HCT116 (cell line): ENCODE results near the gene BRSK2. TPM values are rescaled to one million over a fixed set of nuclear protein-coding genes. Genes with fewer than 3 reads are reported as not detected.

Experiments used
- ATAC-seq: fragments of 200-7000 bp; cut with Tn5 transposase; 2 replicates; pipeline ENCODE4 v1.9.1; 2020; ENCODE audit warnings: mild to moderate bottlenecking, moderate library complexity
- BruUV-seq: library from RNA; stranded (reverse); fragments of 400-500 nt; replicated peaks from 2 replicates; lab custom pipeline; 2021; lab: Mats Ljungman, UMichigan
- CTCF ChIA-PET: fragments of 300-600 bp; sonication (Branson Sonifier 250); formaldehyde crosslinking; loops from one replicate; lab custom pipeline; 2021; ENCODE audit warnings: antibody characterized with exemption; lab: Charles Lee
- POLR2A ChIA-PET: fragments of 300-600, 350-600 bp; sonication (Branson Sonifier 250); formaldehyde crosslinking; loops from one replicate; lab custom pipeline; 2021; ENCODE audit warnings: antibody characterized with exemption; lab: Charles Lee
- RAD21 ChIA-PET, 2 experiments: fragments of 300-600 bp; sonication (Branson Sonifier 250); formaldehyde crosslinking; loops; one replicate each; lab custom pipeline; 2023; ENCODE audit warnings: low total read pairs in 2 of 2; ENCODE audit not compliant: uncharacterized antibody in 2 of 2, unreplicated experiment in 2 of 2, low non-redundant PET in 1 of 2; lab: Charles Lee
- DNase-seq: peaks from one replicate; pipeline ENCODE4 v3.0.0-alpha.2; 2010; ENCODE audit warnings: low read depth, low spot score
- H2AFZ ChIP-seq: fragments of 200-600 bp; shearing (Covaris generic), sonication (generic); 2 replicates; pipeline ENCODE4 v1.6.1; 2017; ENCODE audit warnings: low read depth, mixed run types, mixed read lengths, antibody characterized with exemption, low read length; ENCODE audit not compliant: poor library complexity, severe bottlenecking
- H3K27ac ChIP-seq: 2 replicates; pipeline ENCODE4 v1.5.1; 2012; ENCODE audit warnings: low read depth, low read length
- H3K27me3 ChIP-seq: fragments of 200-600 bp; sonication (generic); 2 replicates; pipeline ENCODE4 v1.6.1; 2016; ENCODE audit warnings: mixed run types, low read length, mixed read lengths; ENCODE audit not compliant: insufficient read depth
- H3K36me3 ChIP-seq, 2 experiments: fragments of 200-500 bp in 1 of 2; fragments of 200-600 bp in 1 of 2; sonication (Bioruptor generic) in 1 of 2; sonication (generic) in 1 of 2; 2 replicates each; pipeline versions ENCODE4 v1.5.1 to v1.6.1; 2014 to 2016; ENCODE audit warnings: low read length in 2 of 2, inconsistent platforms in 1 of 2, mixed read lengths in 1 of 2, mixed run types in 1 of 2; ENCODE audit not compliant: insufficient read depth in 2 of 2, control insufficient read depth in 1 of 2
- H3K4me1 ChIP-seq, 2 experiments: fragments of 200-600 bp in 1 of 2; sonication (generic) in 1 of 2; 2 replicates each; pipeline versions ENCODE4 v1.5.1 to v1.6.1; 2012 to 2017; ENCODE audit warnings: low read length in 2 of 2, inconsistent platforms in 1 of 2, mild to moderate bottlenecking in 1 of 2, mixed read lengths in 1 of 2, mixed run types in 1 of 2, moderate library complexity in 1 of 2; ENCODE audit not compliant: insufficient read depth in 2 of 2, control insufficient read depth in 1 of 2
- H3K4me2 ChIP-seq: fragments of 200-600 bp; sonication (generic); 2 replicates; pipeline ENCODE4 v1.6.1; 2017; ENCODE audit warnings: mixed run types, low read length, mixed read lengths
- H3K4me3 ChIP-seq, 2 experiments: fragments of 200-600 bp in 1 of 2; sonication (generic) in 1 of 2; replicated peaks in 1 of 2; 2 replicates each; pipeline ENCODE4 v1.5.1; 2011 to 2016; ENCODE audit warnings: low read length in 2 of 2, control low read depth in 1 of 2, low read depth in 1 of 2, mild to moderate bottlenecking in 1 of 2, mixed read lengths in 1 of 2, mixed run types in 1 of 2
- H3K79me2 ChIP-seq: fragments of 200-600 bp; sonication (generic); 2 replicates; pipeline ENCODE4 v1.6.1; 2017; ENCODE audit warnings: mild to moderate bottlenecking, mixed run types, low read length, moderate library complexity, mixed read lengths; ENCODE audit not compliant: insufficient read depth
- H3K9ac ChIP-seq: fragments of 200-600 bp; sonication (generic); 2 replicates; pipeline ENCODE4 v1.6.1; 2016; ENCODE audit warnings: low read length, mixed read lengths
- H3K9me2 ChIP-seq: fragments of 200-600 bp; sonication (generic), shearing (Covaris generic); 2 replicates; pipeline ENCODE4 v1.6.1; 2017; ENCODE audit warnings: mixed run types, mild to moderate bottlenecking, moderate library complexity; ENCODE audit not compliant: insufficient read depth
- H3K9me3 ChIP-seq, 2 experiments: fragments of 200-500 bp in 1 of 2; fragments of 200-600 bp in 1 of 2; sonication (Bioruptor generic) in 1 of 2; sonication (generic) in 1 of 2; 2 replicates each; pipeline ENCODE4 v1.6.1; 2014 to 2017; ENCODE audit warnings: low read length in 2 of 2, mixed read lengths in 2 of 2, inconsistent platforms in 1 of 2, low read depth in 1 of 2, mild to moderate bottlenecking in 1 of 2, mixed run types in 1 of 2, moderate library complexity in 1 of 2; ENCODE audit not compliant: control insufficient read depth in 1 of 2, insufficient read depth in 1 of 2
- H4K20me1 ChIP-seq: fragments of 200-600 bp; sonication (generic), shearing (Covaris generic); 2 replicates; pipeline ENCODE4 v1.6.1; 2017; ENCODE audit warnings: mixed run types, mild to moderate bottlenecking, moderate library complexity; ENCODE audit not compliant: insufficient read depth
- ATF3 ChIP-seq: IDR thresholded peaks from 2 replicates; pipeline ENCODE4 v1.6.1; 2012
- CBX3 ChIP-seq: IDR thresholded peaks from 2 replicates; pipeline ENCODE4 v1.6.1; 2012; ENCODE audit warnings: low read depth
- CEBPB ChIP-seq: IDR thresholded peaks from 2 replicates; pipeline ENCODE4 v1.6.1; 2012; ENCODE audit warnings: low read depth
- EGR1 ChIP-seq: IDR thresholded peaks from 2 replicates; pipeline ENCODE4 v1.6.1; 2012; ENCODE audit warnings: low read depth
- EZH2 ChIP-seq: fragments of 200-600 bp; sonication (generic); IDR thresholded peaks from 2 replicates; pipeline ENCODE4 v1.6.1; 2017; ENCODE audit warnings: antibody characterized with exemption, mixed run types
- EZH2phosphoT487 ChIP-seq: fragments of 200-600 bp; IDR thresholded peaks from 2 replicates; pipeline ENCODE4 v1.6.1; 2018; ENCODE audit warnings: antibody characterized with exemption, borderline replicate concordance
- MAX ChIP-seq: IDR thresholded peaks from 2 replicates; pipeline ENCODE4 v1.6.1; 2012
- POLR2AphosphoS5 ChIP-seq: IDR thresholded peaks from 2 replicates; pipeline ENCODE4 v1.6.1; 2011; ENCODE audit warnings: mild to moderate bottlenecking, low read depth, low read length, moderate library complexity
- REST ChIP-seq: IDR thresholded peaks from 2 replicates; pipeline ENCODE4 v1.6.1; 2012; ENCODE audit warnings: low read depth
- SIN3A ChIP-seq: IDR thresholded peaks from 2 replicates; pipeline ENCODE4 v1.6.1; 2012; ENCODE audit warnings: low read depth
- SP1 ChIP-seq: IDR thresholded peaks from 2 replicates; pipeline ENCODE4 v1.6.1; 2012; ENCODE audit warnings: low read depth
- SRF ChIP-seq: IDR thresholded peaks from 2 replicates; pipeline ENCODE4 v1.6.1; 2012; ENCODE audit warnings: low read depth
- TCF7L2 ChIP-seq: IDR thresholded peaks from 2 replicates; pipeline ENCODE4 v1.7.0; 2011; ENCODE audit warnings: borderline replicate concordance, inconsistent platforms; ENCODE audit not compliant: insufficient read depth, insufficient read length; ENCODE audit errors: extremely low read depth
- YY1 ChIP-seq: IDR thresholded peaks from 2 replicates; pipeline ENCODE4 v1.6.1; 2011; ENCODE audit warnings: low read length, low read depth, moderate library complexity, mild to moderate bottlenecking; ENCODE audit not compliant: insufficient replicate concordance; ENCODE audit errors: extremely low read depth
- ZBTB33 ChIP-seq: IDR thresholded peaks from 2 replicates; pipeline ENCODE4 v1.6.1; 2011; ENCODE audit warnings: mild to moderate bottlenecking, low read length, moderate library complexity; ENCODE audit not compliant: insufficient replicate concordance; ENCODE audit errors: extremely low read depth
- ZFX ChIP-seq: fragments of 450-650 bp; IDR thresholded peaks from 2 replicates; pipeline ENCODE4 v1.6.1; 2017
- ZNF274 ChIP-seq: fragments of 200-500 bp; sonication (Bioruptor generic); IDR thresholded peaks from 2 replicates; pipeline ENCODE4 v1.6.1; 2014; ENCODE audit warnings: mild to moderate bottlenecking, low read depth, low read length, inconsistent platforms
- intact Hi-C: fragments of 100-400 bp; cut with micrococcal nuclease; formaldehyde crosslinking; loops from 2 replicates; pipeline ENCODE4 v1.10.0; 2022
- total RNA-seq: library from RNA; stranded (reverse); gene quantifications from one replicate; pipeline ENCODE4 v1.2.1, GENCODE V29; 2021; ENCODE audit not compliant: unreplicated experiment

BRSK2 gene
- total RNA-seq, 1 experiment from 2014 or later: 14.0 TPM

- Histone ChIP-seq H3K27ac (no peak overlapping the region), H4K20me1 (no peaks in the 10 kb centered on the region), H3K79me2 (no peaks in the 10 kb centered on the region), H2AFZ (no peak overlapping the region)
- CTCF ChIA-PET: no interaction called here
- TF ChIP-seq ZBTB33 (no peak), EZH2 (no peak), REST (no peak), ATF3 (no peak), EGR1 (no peak), SRF (no peak), MAX (no peak), TCF7L2 (no peak), SP1 (no peak), ZNF274 (no peak), CBX3 (no peak), YY1 (no peak), SIN3A (no peak), POLR2AphosphoS5 (no peak), EZH2phosphoT487 (no peak), ZFX (no peak), CEBPB (no peak)
- TF ChIP-seq, all 23 proteins: peak for 0
- peaks cover 28 to 29% of the 10 kb centered on the region in 2 experiments; a peak in 3 of 4 replicates for H3K9me3 ChIP-seq
- no peak overlapping the region for H3K4me2 ChIP-seq
- POLR2A ChIA-PET: no interaction called here
- H3K27me3 ChIP-seq: no peaks in the 10 kb centered on the region
- RAD21 ChIA-PET: no interaction called here
- DNase-seq: no peak
- intact Hi-C loops: no loop called here
- no peak overlapping the region for H3K4me3 ChIP-seq
- H3K9me2 ChIP-seq: no peaks in the 10 kb centered on the region
- H3K9ac ChIP-seq: no peak overlapping the region
- no peaks in the 10 kb centered on the region for H3K4me1 ChIP-seq
- no peak for ATAC-seq
- H3K36me3 ChIP-seq: no peaks in the 10 kb centered on the region
- no TSS peak for BruUV-seq
Measured at GRCh38 chr11:1421291-1421690, 31.6 kb downstream of the BRSK2 start.
